Loucy (cell line): ENCODE data around the gene SCYGR3.

Source experiments
- H2AFZ ChIP-seq: fragments of 200-600 bp; sonication (generic); 2 replicates; pipeline ENCODE4 v1.6.0; 2016; ENCODE audit warnings: antibody characterized with exemption, mild to moderate bottlenecking, low read length, moderate library complexity
- H3F3A ChIP-seq: fragments of 200-600 bp; 2 replicates; pipeline ENCODE4 v1.6.0; 2016; ENCODE audit warnings: antibody characterized with exemption, low read depth, mild to moderate bottlenecking
- H3K27me3 ChIP-seq: fragments of 200-600 bp; sonication (generic); 2 replicates; pipeline ENCODE4 v1.6.1; 2014; ENCODE audit warnings: low read length, mild to moderate bottlenecking; ENCODE audit not compliant: insufficient read depth, poor library complexity, severe bottlenecking
- H3K36me3 ChIP-seq: fragments of 200-600 bp; sonication (generic); 2 replicates; pipeline ENCODE4 v1.6.1; 2016; ENCODE audit warnings: low read length; ENCODE audit not compliant: insufficient read depth
- H3K4me1 ChIP-seq: fragments of 200-600 bp; sonication (generic); 2 replicates; pipeline ENCODE4 v1.5.1; 2014; ENCODE audit warnings: low read length, mild to moderate bottlenecking; ENCODE audit not compliant: insufficient read depth, poor library complexity, severe bottlenecking
- H3K4me2 ChIP-seq: fragments of 200-600 bp; sonication (generic); 2 replicates; pipeline ENCODE4 v1.6.0; 2014; ENCODE audit warnings: antibody characterized with exemption, low read length, low read depth, mild to moderate bottlenecking; ENCODE audit not compliant: poor library complexity, severe bottlenecking
- H3K4me3 ChIP-seq: fragments of 200-600 bp; sonication (generic); 2 replicates; pipeline ENCODE4 v1.5.1; 2014; ENCODE audit warnings: low read length, mild to moderate bottlenecking, mixed read lengths; ENCODE audit not compliant: poor library complexity, severe bottlenecking
- H3K79me2 ChIP-seq: fragments of 200-600 bp; sonication (generic); 2 replicates; pipeline ENCODE4 v1.6.1; 2014; ENCODE audit warnings: low read length; ENCODE audit not compliant: insufficient read depth
- H3K9ac ChIP-seq: fragments of 200-600 bp; sonication (generic); 2 replicates; pipeline ENCODE4 v1.6.0; 2014; ENCODE audit warnings: mild to moderate bottlenecking, low read depth, low read length, moderate library complexity; ENCODE audit not compliant: poor library complexity, severe bottlenecking
- H3K9me2 ChIP-seq: fragments of 200-600 bp; sonication (generic); replicated peaks from 2 replicates; pipeline ENCODE4 v1.6.1; 2016; ENCODE audit warnings: low read depth, low read length, mixed read lengths
- H3K9me3 ChIP-seq: fragments of 200-600 bp; sonication (generic); 2 replicates; pipeline ENCODE4 v1.6.1; 2014; ENCODE audit warnings: mild to moderate bottlenecking, antibody characterized with exemption, low read length, low read depth; ENCODE audit not compliant: insufficient read depth
- H4K20me1 ChIP-seq: fragments of 200-600 bp; sonication (generic); 2 replicates; pipeline ENCODE4 v1.6.0; 2014; ENCODE audit warnings: antibody characterized with exemption, low read length, mild to moderate bottlenecking; ENCODE audit not compliant: insufficient read depth, poor library complexity, severe bottlenecking
- EZH2phosphoT487 ChIP-seq: fragments of 200-600 bp; IDR thresholded peaks from 2 replicates; pipeline ENCODE4 v1.6.1; 2018; ENCODE audit warnings: antibody characterized with exemption, mild to moderate bottlenecking, moderate library complexity, borderline replicate concordance
- TF ChIP-seq, protein P1 (sequence below): fragments of 200-600 bp; sonication (generic); conservative IDR thresholded peaks from 2 replicates; pipeline ENCODE4 v1.5.1; 2014; ENCODE audit warnings: mild to moderate bottlenecking, antibody characterized with exemption, low read length

Gene SCYGR3

GRCh38 chr2:227625420-227625819 lies 10.8 kb upstream of the SCYGR3 start:
- Histone ChIP-seq H3K9me3 (no peaks in the 10 kb centered on the region; the same call in 1 of the 2 replicates), H3K4me2 (no peak overlapping the region), H3K36me3 (no peaks in the 10 kb centered on the region), H3K4me3 (no peak overlapping the region), H3F3A (no peaks in the 10 kb centered on the region), H4K20me1 (no peaks in the 10 kb centered on the region), H2AFZ (no peak overlapping the region), H3K27me3 (no peaks in the 10 kb centered on the region), H3K79me2 (no peaks in the 10 kb centered on the region), H3K4me1 (no peaks in the 10 kb centered on the region), H3K9ac (no peak overlapping the region), H3K9me2 (no peaks in the 10 kb centered on the region)
- no peak for TF ChIP-seq EZH2phosphoT487
- TF ChIP-seq, protein P1, sequence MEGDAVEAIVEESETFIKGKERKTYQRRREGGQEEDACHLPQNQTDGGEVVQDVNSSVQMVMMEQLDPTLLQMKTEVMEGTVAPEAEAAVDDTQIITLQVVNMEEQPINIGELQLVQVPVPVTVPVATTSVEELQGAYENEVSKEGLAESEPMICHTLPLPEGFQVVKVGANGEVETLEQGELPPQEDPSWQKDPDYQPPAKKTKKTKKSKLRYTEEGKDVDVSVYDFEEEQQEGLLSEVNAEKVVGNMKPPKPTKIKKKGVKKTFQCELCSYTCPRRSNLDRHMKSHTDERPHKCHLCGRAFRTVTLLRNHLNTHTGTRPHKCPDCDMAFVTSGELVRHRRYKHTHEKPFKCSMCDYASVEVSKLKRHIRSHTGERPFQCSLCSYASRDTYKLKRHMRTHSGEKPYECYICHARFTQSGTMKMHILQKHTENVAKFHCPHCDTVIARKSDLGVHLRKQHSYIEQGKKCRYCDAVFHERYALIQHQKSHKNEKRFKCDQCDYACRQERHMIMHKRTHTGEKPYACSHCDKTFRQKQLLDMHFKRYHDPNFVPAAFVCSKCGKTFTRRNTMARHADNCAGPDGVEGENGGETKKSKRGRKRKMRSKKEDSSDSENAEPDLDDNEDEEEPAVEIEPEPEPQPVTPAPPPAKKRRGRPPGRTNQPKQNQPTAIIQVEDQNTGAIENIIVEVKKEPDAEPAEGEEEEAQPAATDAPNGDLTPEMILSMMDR = no peak

DNA sequence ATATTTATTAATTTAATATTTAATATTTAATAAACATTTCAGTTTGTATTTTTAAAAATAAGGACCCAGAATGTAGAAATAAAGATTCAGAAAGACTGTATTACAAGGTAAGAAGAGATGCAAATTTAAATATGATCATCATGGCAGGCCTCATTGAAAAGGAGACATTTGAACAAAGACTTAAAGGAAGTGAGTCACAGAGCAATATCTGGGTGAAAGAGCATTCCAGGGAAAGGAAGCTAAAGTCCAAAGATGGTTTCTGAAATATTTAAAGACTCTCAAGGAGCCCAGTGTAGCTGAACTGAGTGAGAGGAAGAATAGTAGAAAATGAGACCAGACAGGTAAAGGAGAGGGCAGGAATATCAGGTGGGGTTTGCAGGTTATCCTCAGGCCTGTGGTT lies 8.6 kb upstream of the SCYGR3 start:
- Histone ChIP-seq H3K9me2 (no peaks in the 10 kb centered on the region), H3K4me3 (no peak overlapping the region), H3F3A (no peaks in the 10 kb centered on the region), H3K9ac (no peak overlapping the region), H3K9me3 (no peaks in the 10 kb centered on the region; the same call in 1 of the 2 replicates), H3K4me2 (no peak overlapping the region), H3K4me1 (no peaks in the 10 kb centered on the region), H3K36me3 (no peaks in the 10 kb centered on the region), H2AFZ (no peak overlapping the region), H4K20me1 (no peaks in the 10 kb centered on the region), H3K27me3 (no peaks in the 10 kb centered on the region), H3K79me2 (no peaks in the 10 kb centered on the region)
- TF ChIP-seq, protein P1 = no peak

DNA sequence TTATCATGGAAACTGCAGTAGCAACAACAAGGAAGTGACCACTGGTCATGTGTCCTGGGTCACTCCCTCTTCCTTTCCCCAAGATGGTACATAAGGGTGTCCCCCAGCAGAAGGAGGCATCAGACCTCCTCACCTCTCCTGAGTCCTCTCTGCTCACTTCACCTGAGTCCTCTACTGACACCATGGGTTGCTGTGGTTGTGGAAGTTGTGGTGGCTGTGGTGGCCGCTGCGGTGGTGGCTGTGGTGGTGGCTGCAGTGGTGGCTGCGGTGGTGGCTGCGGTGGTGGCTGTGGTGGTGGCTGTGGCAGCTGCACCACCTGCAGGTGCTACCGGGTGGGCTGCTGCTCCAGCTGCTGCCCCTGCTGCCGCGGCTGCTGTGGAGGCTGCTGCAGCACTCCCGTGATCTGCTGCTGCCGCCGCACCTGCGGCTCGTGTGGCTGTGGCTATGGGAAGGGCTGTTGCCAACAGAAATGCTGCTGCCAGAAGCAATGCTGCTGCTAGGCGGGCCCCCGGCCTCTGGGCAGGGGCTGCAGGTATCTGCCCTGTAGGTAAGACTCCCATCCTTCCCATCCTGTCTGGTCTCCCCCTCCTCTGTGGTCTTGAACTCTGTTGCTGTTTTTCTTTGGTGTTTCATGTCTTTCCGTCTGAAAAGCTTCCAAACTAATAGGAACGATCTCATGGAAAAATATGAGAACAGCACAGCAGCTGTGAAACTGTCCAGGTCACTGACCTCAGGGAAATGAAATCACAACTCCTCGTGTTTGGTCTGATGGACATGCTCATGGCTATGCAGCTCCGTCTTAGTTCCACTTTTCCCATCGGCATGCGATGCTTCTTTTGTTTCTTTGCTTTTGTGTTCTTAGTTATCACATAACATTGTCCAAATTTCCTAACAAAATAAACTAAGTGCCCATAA lies 2.9 kb upstream of the SCYGR3 start, which contains the start of gene SCYGR4:
Gene SCYGR4, plus strand, starts transcription at position 183 of the 915 bp plus-strand sequence. Its CDS starts 0 bp downstream, at position 183.
- Histone ChIP-seq H3F3A (no peaks in the 10 kb centered on the region), H3K4me3 (no peak within 1 kb of the TSS), H3K9me3 (no peaks in the 10 kb centered on the region), H3K36me3 (no peaks in the 10 kb centered on the region), H3K4me1 (no peaks in the 10 kb centered on the region), H3K9me2 (no peaks in the 10 kb centered on the region), H3K79me2 (no peaks in the 10 kb centered on the region), H3K4me2 (no peak within 1 kb of the TSS), H2AFZ (no peak within 1 kb of the TSS), H3K27me3 (no peaks in the 10 kb centered on the region), H4K20me1 (no peaks in the 10 kb centered on the region), H3K9ac (no peak within 1 kb of the TSS)
- TF ChIP-seq EZH2phosphoT487 = no peak
- TF ChIP-seq, protein P1 = no peak
